Measurements from ENCODE around the gene RYR2.

Gene RYR2

DNA sequence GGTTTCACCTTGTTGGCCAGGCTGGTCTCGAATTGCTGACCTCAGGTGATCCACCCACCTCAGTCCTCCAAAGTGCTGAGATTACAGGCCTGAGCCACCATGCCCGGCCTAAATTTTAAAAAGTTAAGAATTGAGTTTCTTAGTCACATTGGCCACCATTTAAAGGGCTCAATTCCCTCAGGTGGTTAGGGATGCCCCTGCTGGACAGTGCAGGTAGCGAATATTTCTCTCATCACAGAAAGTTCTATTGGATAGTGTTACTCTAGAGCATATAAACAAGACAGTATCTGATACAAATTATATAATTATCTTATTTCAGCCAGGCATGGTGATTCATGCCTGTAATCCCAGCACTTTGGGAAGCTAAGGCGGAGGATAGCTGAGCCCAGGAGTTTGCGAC is 528.5 kb downstream of the RYR2 start:
- ATAC-seq = no peak
- TF ChIP-seq SNAI2 (CRISPR knock-in tag; IDR thresholded peaks at IDR 0.05) (no peak), ZFP3 (CRISPR knock-in tag; IDR thresholded peaks at IDR 0.05) (no peak), ZNF70 (CRISPR knock-in tag; IDR thresholded peaks at IDR 0.05) (no peak), ISL1 (CRISPR knock-in tag; IDR thresholded peaks at IDR 0.05) (no peak)

- ATAC-seq = no peak
- TF ChIP-seq, protein P1, sequence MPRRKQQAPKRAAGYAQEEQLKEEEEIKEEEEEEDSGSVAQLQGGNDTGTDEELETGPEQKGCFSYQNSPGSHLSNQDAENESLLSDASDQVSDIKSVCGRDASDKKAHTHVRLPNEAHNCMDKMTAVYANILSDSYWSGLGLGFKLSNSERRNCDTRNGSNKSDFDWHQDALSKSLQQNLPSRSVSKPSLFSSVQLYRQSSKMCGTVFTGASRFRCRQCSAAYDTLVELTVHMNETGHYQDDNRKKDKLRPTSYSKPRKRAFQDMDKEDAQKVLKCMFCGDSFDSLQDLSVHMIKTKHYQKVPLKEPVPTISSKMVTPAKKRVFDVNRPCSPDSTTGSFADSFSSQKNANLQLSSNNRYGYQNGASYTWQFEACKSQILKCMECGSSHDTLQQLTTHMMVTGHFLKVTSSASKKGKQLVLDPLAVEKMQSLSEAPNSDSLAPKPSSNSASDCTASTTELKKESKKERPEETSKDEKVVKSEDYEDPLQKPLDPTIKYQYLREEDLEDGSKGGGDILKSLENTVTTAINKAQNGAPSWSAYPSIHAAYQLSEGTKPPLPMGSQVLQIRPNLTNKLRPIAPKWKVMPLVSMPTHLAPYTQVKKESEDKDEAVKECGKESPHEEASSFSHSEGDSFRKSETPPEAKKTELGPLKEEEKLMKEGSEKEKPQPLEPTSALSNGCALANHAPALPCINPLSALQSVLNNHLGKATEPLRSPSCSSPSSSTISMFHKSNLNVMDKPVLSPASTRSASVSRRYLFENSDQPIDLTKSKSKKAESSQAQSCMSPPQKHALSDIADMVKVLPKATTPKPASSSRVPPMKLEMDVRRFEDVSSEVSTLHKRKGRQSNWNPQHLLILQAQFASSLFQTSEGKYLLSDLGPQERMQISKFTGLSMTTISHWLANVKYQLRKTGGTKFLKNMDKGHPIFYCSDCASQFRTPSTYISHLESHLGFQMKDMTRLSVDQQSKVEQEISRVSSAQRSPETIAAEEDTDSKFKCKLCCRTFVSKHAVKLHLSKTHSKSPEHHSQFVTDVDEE (CRISPR knock-in tag; IDR thresholded peaks at IDR 0.05) = no peak
- no peak for TF ChIP-seq ZFP30 (CRISPR knock-in tag; IDR thresholded peaks at IDR 0.05)
- TF ChIP-seq, protein P2, sequence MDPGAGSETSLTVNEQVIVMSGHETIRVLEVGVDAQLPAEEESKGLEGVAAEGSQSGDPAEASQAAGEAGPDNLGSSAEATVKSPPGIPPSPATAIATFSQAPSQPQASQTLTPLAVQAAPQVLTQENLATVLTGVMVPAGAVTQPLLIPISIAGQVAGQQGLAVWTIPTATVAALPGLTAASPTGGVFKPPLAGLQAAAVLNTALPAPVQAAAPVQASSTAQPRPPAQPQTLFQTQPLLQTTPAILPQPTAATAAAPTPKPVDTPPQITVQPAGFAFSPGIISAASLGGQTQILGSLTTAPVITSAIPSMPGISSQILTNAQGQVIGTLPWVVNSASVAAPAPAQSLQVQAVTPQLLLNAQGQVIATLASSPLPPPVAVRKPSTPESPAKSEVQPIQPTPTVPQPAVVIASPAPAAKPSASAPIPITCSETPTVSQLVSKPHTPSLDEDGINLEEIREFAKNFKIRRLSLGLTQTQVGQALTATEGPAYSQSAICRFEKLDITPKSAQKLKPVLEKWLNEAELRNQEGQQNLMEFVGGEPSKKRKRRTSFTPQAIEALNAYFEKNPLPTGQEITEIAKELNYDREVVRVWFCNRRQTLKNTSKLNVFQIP (CRISPR knock-in tag; IDR thresholded peaks at IDR 0.05; ENCODE audit: borderline replicate concordance, low read depth) = no peak
- TF ChIP-seq, protein P3, sequence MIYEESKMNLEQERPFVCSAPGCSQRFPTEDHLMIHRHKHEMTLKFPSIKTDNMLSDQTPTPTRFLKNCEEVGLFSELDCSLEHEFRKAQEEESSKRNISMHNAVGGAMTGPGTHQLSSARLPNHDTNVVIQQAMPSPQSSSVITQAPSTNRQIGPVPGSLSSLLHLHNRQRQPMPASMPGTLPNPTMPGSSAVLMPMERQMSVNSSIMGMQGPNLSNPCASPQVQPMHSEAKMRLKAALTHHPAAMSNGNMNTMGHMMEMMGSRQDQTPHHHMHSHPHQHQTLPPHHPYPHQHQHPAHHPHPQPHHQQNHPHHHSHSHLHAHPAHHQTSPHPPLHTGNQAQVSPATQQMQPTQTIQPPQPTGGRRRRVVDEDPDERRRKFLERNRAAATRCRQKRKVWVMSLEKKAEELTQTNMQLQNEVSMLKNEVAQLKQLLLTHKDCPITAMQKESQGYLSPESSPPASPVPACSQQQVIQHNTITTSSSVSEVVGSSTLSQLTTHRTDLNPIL (CRISPR knock-in tag; IDR thresholded peaks at IDR 0.05; ENCODE audit: low read depth) = no peak
- no peak for TF ChIP-seq ISL1 (CRISPR knock-in tag; IDR thresholded peaks at IDR 0.05)
These were observed 532.6 kb downstream of the RYR2 start for GRCh38 chr1:237574536-237574935.

DNA sequence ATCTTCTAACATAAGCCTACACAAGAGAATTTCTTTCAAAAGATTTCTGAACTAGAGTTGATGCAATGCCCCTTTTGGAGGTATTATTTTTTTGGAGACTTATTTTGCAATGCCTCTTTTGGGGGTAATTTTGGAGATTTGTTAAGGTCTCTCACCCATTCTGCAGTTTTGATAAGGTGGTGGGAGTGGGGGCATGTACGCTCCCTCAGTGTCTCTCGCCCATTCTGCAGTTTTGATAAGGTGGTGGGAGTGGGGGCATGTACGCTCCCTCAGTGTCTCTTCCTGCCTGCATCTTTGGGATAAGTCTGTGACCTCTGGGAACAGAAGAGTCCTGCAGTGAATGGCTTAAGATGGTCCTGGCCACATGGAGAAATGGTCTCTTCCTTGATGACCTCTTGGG is 536.6 kb downstream of the RYR2 start:
- TF ChIP-seq, protein P2 (CRISPR knock-in tag; IDR thresholded peaks at IDR 0.05; ENCODE audit: borderline replicate concordance, low read depth) = no peak
- TF ChIP-seq ZFP30 (CRISPR knock-in tag; IDR thresholded peaks at IDR 0.05) = no peak
- no peak for ATAC-seq

GRCh38 chr1:237580726-237581125 is 538.7 kb downstream of the RYR2 start:
- ATAC-seq = no peak
- TF ChIP-seq, protein P1 (CRISPR knock-in tag; IDR thresholded peaks at IDR 0.05) = no peak
- TF ChIP-seq SNAI2 (CRISPR knock-in tag; IDR thresholded peaks at IDR 0.05) = no peak

GRCh38 chr1:237583270-237583669 is 541.3 kb downstream of the RYR2 start:
- no peak for TF ChIP-seq ZC3H10 (CRISPR knock-in tag; IDR thresholded peaks at IDR 0.05)
- no peak for TF ChIP-seq ESRRG (CRISPR knock-in tag; IDR thresholded peaks at IDR 0.05)
- no peak for ATAC-seq

- TF ChIP-seq OSR1 (CRISPR knock-in tag; IDR thresholded peaks at IDR 0.05) = no peak
- ATAC-seq = no peak
These were observed 541.8 kb downstream of the RYR2 start for GRCh38 chr1:237583756-237584155.

DNA sequence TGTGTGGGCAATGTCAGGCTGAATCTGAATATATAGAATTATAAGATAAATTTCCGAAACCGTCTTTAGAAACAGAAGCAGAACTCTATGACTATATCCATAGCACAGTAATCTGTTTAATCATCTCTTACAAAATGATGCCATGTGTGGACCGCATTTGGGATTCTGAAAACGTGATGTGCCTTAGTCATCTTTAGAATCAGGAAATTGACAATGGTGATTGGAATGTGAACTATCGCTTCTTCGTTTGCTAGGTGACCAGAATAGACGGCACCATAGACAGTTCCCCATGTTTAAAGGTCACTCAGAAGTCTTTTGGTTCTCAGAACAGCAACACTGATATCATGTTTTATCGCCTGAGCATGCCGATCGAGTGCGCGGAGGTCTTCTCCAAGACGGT is 548.4 kb downstream of the RYR2 start:
- TF ChIP-seq, protein P2 (CRISPR knock-in tag; IDR thresholded peaks at IDR 0.05; ENCODE audit: borderline replicate concordance, low read depth) = no peak
- ATAC-seq = no peak
